K562 treated with DMSO at 1 percent for 12 hours (cell line): Measurements from ENCODE around the gene RIC8A. TPM values are rescaled to one million over a fixed set of nuclear protein-coding genes. Genes with fewer than 3 reads are reported as not detected.

Experiments
- total RNA-seq: library from RNA; unstranded; fragments of 300-600 nt; gene quantifications from 2 replicates; pipeline ENCODE4 v1.2.3, GENCODE V29; 2022; ENCODE audit not compliant: insufficient read depth

The RIC8A gene
- total RNA-seq, result 74.9 and 120 TPM in 2 replicates

DNA sequence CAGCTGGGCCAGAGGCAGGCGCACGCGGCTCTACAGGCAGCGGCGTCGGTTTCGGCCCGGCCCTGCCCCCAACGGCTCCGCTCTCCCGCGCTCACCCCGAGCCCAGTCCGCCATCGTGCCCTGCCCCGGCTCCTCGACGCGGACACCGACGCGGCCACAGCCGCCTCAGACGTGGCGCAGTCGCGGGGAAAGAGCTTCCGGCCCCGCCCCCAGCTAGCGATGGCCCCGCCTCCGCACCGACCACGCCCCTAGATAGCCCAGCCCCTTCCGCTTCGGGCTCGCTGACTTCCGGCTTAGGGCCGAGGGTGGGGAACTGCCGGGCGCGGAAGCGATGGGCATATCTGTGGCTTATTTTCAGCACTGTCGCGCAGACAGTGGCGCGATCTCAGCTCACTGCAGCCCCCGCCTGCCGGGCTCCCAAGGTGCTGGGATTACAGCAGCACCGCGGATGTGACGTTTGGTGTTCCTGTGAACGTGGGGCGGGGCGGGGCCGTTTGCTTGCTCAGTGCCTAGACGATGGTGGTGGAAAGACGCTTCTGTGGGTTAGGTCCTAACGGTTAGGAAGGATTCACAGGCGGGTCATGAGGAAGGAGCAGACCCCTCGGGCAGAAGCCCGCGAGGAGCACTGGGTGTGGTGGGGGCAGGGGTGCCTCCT is at the start of gene RIC8A, which contains the start of gene BET1L:
Gene RIC8A (plus strand): TSS at position 501 of the 655 bp plus-strand sequence. CDS start 1,147 bp downstream, outside the sequence.
Gene BET1L (minus strand): TSS at position 192 of the 655 bp plus-strand sequence. CDS start 78 bp downstream, at position 114.

DNA sequence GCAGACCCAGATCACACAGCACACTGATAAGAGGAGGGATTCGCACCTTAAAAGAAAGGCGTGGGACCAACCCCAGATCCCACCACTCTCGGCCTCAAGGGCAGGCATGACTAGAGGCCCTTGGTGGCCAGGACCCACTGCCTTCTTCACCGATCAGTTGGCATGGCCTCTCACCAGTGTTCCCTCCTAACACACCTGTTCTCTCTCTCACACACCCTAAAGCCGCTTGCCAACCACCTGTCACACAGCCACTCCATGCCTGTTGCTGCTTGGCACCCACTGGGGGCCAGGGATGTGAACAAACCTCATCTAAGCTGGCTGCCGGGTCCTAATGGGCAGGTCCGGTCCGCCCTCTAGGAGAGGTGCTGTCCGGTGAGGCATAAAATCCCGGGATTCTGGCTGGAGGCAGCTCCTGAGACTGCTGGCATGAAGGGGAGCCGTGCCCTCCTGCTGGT is 14.8 kb upstream of the RIC8A start, which contains the start of gene SCGB1C1:
Gene SCGB1C1 (plus strand): TSS at position 405 of the 455 bp plus-strand sequence. CDS start 22 bp downstream, at position 427.

DNA sequence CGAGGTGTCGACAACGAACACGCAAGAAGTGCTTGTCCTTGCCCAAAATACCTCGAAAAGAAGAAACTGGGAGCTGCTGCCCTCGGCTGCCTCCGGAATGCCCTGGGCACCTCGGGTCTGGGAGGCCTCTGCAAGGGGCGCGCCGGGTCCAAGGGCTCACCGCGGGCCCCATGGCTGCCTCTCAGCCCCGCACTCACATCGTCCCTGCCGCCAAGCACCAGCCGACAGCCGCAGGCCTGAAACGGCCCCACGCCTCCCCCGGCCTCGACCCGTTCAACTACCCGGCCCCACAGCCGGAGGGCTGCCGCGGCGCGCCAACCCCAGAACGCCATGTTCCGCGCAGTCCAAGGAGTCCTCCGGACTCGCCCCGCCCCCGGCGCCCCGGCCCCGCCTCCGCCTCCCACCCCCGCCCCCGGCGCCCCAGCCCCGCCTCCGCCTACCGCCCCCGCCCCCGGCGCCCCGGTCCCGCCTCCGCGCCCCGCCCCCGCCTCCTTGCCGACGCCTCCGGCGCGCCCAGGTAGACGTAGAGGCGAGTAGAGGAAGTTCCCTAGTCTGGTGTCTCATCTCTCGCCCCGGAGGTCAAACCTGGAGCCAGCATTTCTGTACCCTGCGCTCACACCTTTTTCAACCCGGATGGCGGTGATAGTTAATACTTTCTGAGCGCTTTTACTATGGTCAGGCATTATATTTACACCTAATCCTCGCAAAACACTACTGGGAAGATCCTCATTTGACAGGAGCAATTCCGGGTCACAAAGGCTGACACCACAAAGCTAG is 28.7 kb downstream of the RIC8A start, which contains the start of gene SIRT3:
Gene SIRT3 (minus strand): TSS at position 346 of the 777 bp plus-strand sequence. CDS start 14 bp downstream, at position 332.

DNA sequence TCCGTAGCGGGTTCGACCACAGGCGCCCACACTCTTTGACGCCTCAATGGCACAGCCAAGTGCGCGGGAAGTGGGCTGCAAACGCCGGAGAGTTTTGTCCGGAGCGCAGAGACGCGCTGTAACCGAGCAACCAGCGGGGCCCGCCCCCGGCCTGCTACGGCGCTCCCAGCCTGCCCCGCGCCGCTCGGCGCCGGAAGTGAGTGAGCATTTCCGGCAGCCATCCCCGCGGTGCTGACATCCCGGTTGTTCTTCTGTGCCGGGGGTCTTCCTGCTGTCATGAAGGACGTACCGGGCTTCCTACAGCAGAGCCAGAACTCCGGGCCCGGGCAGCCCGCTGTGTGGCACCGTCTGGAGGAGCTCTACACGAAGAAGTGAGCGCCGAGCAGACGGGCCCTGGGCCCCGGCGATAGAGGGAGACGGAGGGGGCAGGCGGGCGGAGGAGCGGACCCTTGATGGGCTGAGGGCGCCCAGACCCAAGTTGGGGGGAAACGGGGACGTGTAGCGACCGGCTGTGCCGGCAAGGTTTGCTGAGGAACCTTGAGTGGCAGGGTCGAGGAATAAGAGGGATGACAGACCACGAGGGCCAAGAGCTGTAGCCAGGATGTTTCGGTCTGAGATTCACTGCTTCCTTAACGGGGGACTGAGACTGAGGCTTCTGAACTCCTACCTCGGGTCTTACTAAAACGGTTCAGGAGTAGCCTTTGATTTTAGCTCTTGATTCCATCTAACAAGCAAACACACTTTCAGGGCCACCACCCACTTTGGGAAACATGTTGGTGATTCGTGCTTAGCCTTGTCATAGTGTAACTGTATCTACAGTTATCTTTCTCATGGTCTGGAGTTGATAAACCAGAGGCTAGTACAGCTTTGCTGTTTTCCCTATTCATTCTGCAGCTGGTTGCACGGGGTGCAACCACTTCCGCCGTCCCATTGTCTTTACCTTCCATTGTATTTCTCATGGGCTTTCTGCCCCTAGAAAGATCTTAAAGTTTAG is 29.6 kb downstream of the RIC8A start, which contains the start of gene PSMD13:
Gene PSMD13 (plus strand): TSS at position 203 of the 994 bp plus-strand sequence. CDS start 74 bp downstream, at position 277.

Other genes starting within 250 kb of the RIC8A start
- not detected in 2 replicates for gene SCGB1C1, start 14.6 kb upstream of the RIC8A start, total RNA-seq
- 32.9 and 54.8 TPM in 2 replicates for gene BET1L, start 309 bp upstream of the RIC8A start, total RNA-seq
- 19.1 and 23.9 TPM in 2 replicates for gene SIRT3, start 28.6 kb downstream of the RIC8A start, total RNA-seq
- gene PSMD13, start 29.3 kb downstream of the RIC8A start, total RNA-seq, result 161 and 191 TPM in 2 replicates
- 0.50 and 1.1 TPM in 2 replicates for gene NLRP6, start 70.7 kb downstream of the RIC8A start, total RNA-seq
- 18.9 and 35.8 TPM in 2 replicates for gene PGGHG, start 81.4 kb downstream of the RIC8A start, total RNA-seq
- not detected in 2 replicates for gene IFITM5, start 91.8 kb downstream of the RIC8A start, total RNA-seq
- 303 and 402 TPM in 2 replicates for gene IFITM2, start 100.1 kb downstream of the RIC8A start, total RNA-seq
- gene IFITM1, start 106.3 kb downstream of the RIC8A start, total RNA-seq, result 692 and 697 TPM in 2 replicates
- gene IFITM3, start 113.2 kb downstream of the RIC8A start, total RNA-seq, result 195 and 221 TPM in 2 replicates
- 14.1 and 23.4 TPM in 2 replicates for gene B4GALNT4, start 161.8 kb downstream of the RIC8A start, total RNA-seq
- gene PKP3, start 186.5 kb downstream of the RIC8A start, total RNA-seq, result 59.0 and 60.2 TPM in 2 replicates
- gene SIGIRR, start 207.3 kb downstream of the RIC8A start, total RNA-seq, result 155 and 218 TPM in 2 replicates
- 5.6 and 11.0 TPM in 2 replicates for gene ANO9, start 234.3 kb downstream of the RIC8A start, total RNA-seq
- 48.3 and 52.0 TPM in 2 replicates for gene PTDSS2, start 242.6 kb downstream of the RIC8A start, total RNA-seq